ENCODE results near the gene RPL27A. TPM values are rescaled to one million over a fixed set of nuclear protein-coding genes. Genes with fewer than 3 reads are reported as not detected.

RPL27A gene
- total RNA-seq, 1 experiment from 2014 or later: 629 TPM

DNA sequence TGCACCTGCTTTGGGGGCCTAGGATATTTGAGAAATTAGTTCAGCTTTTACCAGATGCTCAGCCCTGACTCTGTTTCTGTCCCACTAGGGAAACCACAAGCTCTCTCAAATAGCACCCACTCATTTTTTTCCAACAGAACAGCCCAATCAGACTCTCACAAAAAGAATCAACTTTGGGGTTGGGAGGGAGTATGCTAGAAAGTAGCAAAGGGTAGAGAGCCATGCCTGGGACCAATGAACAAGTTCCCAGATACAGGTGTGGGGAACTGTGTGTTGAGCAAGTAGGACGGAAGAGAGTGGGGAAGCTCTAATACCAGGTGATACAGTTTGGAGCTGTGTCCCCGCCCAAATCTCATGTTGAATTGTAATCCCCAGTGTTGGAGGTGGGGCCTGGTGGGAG, 41.3 kb upstream of the RPL27A start:
- CTCF ChIA-PET: no interaction called here

GRCh38 chr11:8642196-8642841, 40.3 kb upstream of the RPL27A start:
- H3K27me3 ChIP-seq (replicated peaks; ENCODE audit: insufficient read depth, low read depth, low read length, poor library complexity): no peaks in the 10 kb centered on the region
- BruUV-seq (replicated peaks): no TSS peak
- ChIA-PET POLR2A (ENCODE audit: low non-redundant PET) (no interaction called here), CTCF (no interaction called here)
- intact Hi-C loops (cut with micrococcal nuclease; ENCODE audit: unreplicated experiment): no loop called here
- no peaks in the 10 kb centered on the region for H3K4me1 ChIP-seq (ENCODE audit: insufficient read depth, low read length, poor library complexity, severe bottlenecking)
- H3K4me3 ChIP-seq (ENCODE audit: low read depth, low read length, poor library complexity, severe bottlenecking): no peak overlapping the region
- no peak for TF ChIP-seq CTCF (conservative IDR thresholded peaks at IDR 0.05; ENCODE audit: low read depth, low read length)
- TF ChIP-seq EZH2 (IDR thresholded peaks at IDR 0.05; ENCODE audit: borderline replicate concordance, low read depth, low read length, poor library complexity, severe bottlenecking): no peak
- H3K9me3 ChIP-seq (ENCODE audit: low read depth, low read length, poor library complexity, severe bottlenecking): no peaks in the 10 kb centered on the region
- no peak overlapping the region for H3K27ac ChIP-seq (ENCODE audit: low read depth, low read length, poor library complexity, severe bottlenecking)
- DNase-seq (ENCODE audit: low spot score): no peak
- H3K36me3 ChIP-seq (ENCODE audit: insufficient read depth, low read length, poor library complexity, severe bottlenecking): no peaks in the 10 kb centered on the region

More for the DNA sequence above, 41.3 kb upstream of the RPL27A start:
- intact Hi-C loops (cut with micrococcal nuclease; ENCODE audit: unreplicated experiment): no loop called here
- Histone ChIP-seq H3K4me1 (ENCODE audit: insufficient read depth, low read length, poor library complexity, severe bottlenecking) (no peaks in the 10 kb centered on the region), H3K4me3 (ENCODE audit: low read depth, low read length, poor library complexity, severe bottlenecking) (no peak overlapping the region), H3K9me3 (ENCODE audit: low read depth, low read length, poor library complexity, severe bottlenecking) (no peaks in the 10 kb centered on the region), H3K27me3 (replicated peaks; ENCODE audit: insufficient read depth, low read depth, low read length, poor library complexity) (no peaks in the 10 kb centered on the region), H3K36me3 (ENCODE audit: insufficient read depth, low read length, poor library complexity, severe bottlenecking) (no peaks in the 10 kb centered on the region), H3K27ac (ENCODE audit: low read depth, low read length, poor library complexity, severe bottlenecking) (no peak overlapping the region)
- TF ChIP-seq EZH2 (IDR thresholded peaks at IDR 0.05; ENCODE audit: borderline replicate concordance, low read depth, low read length, poor library complexity, severe bottlenecking): no peak
- TF ChIP-seq CTCF (conservative IDR thresholded peaks at IDR 0.05; ENCODE audit: low read depth, low read length): no peak
- DNase-seq (ENCODE audit: low spot score): no peak
- BruUV-seq (replicated peaks): no TSS peak
- POLR2A ChIA-PET (ENCODE audit: low non-redundant PET): no interaction called here

DNA sequence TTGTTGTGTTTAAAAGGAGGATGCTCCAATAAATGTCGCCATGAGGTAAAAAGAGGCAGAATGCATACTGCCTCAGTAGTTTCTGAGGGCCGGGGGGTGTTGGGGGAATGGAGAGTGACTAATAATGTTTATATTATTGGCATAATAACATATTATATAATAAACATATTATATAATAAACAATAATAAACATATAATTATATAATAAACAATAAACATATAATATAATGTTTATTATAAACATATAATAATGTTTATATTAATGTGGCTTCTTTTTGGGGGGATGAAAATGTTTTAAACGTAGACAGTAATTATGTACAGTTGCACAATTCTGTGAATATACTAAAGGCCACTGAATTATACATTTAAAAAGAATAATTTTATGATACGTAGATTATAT, 35.7 kb upstream of the RPL27A start:
- CTCF ChIA-PET: no interaction called here
- no peak overlapping the region for H3K4me3 ChIP-seq (ENCODE audit: low read depth, low read length, poor library complexity, severe bottlenecking)
- H3K4me1 ChIP-seq (ENCODE audit: insufficient read depth, low read length, poor library complexity, severe bottlenecking): no peaks in the 10 kb centered on the region
- no peaks in the 10 kb centered on the region for H3K27me3 ChIP-seq (replicated peaks; ENCODE audit: insufficient read depth, low read depth, low read length, poor library complexity)
- no peak overlapping the region for H3K27ac ChIP-seq (ENCODE audit: low read depth, low read length, poor library complexity, severe bottlenecking)
- no peak for TF ChIP-seq EZH2 (IDR thresholded peaks at IDR 0.05; ENCODE audit: borderline replicate concordance, low read depth, low read length, poor library complexity, severe bottlenecking)
- TF ChIP-seq CTCF (conservative IDR thresholded peaks at IDR 0.05; ENCODE audit: low read depth, low read length): no peak
- POLR2A ChIA-PET (ENCODE audit: low non-redundant PET): no interaction called here
- intact Hi-C loops (cut with micrococcal nuclease; ENCODE audit: unreplicated experiment): no loop called here
- DNase-seq (ENCODE audit: low spot score): no peak
- no peaks in the 10 kb centered on the region for H3K9me3 ChIP-seq (ENCODE audit: low read depth, low read length, poor library complexity, severe bottlenecking)
- BruUV-seq (replicated peaks): no TSS peak
- no peaks in the 10 kb centered on the region for H3K36me3 ChIP-seq (ENCODE audit: insufficient read depth, low read length, poor library complexity, severe bottlenecking)
